ENCODE results near the gene TCF7.
A peak's percentile ranks its signal among the peaks of the same experiment; 100 is the strongest.

Gene TCF7

GRCh38 chr5:134114886-134115805, 665 bp downstream of the TCF7 start:
- DNase-seq: peak in 1 of 2 experiments; percentile 4

GRCh38 chr5:134115806-134116175, 1.3 kb downstream of the TCF7 start:
- DNase-seq: no peak

- DNase-seq: no peak
Measured at GRCh38 chr5:134116286-134116685, 1.8 kb downstream of the TCF7 start.

- DNase-seq: no peak
Measured at GRCh38 chr5:134116789-134117761, 2.6 kb downstream of the TCF7 start.

GRCh38 chr5:134118212-134118835, 3.8 kb downstream of the TCF7 start:
- DNase-seq: no peak

- no peak for DNase-seq
Measured at GRCh38 chr5:134119720-134120119, 5.2 kb downstream of the TCF7 start.

- no peak for DNase-seq
Measured at GRCh38 chr5:134120386-134121138, 6.1 kb downstream of the TCF7 start.

- DNase-seq: no peak
Measured at GRCh38 chr5:134122530-134122929, 8.0 kb downstream of the TCF7 start.

- no peak for DNase-seq
Measured at GRCh38 chr5:134123360-134123759, 8.9 kb downstream of the TCF7 start.

- no peak for DNase-seq
Measured at GRCh38 chr5:134124289-134125038, 10.0 kb downstream of the TCF7 start.

- DNase-seq: peak in 1 of 2 experiments; percentile 1
Measured at GRCh38 chr5:134125039-134126015, 10.8 kb downstream of the TCF7 start.

GRCh38 chr5:134127376-134127861, 12.9 kb downstream of the TCF7 start:
- no peak for DNase-seq

- DNase-seq: no peak
Measured at GRCh38 chr5:134127988-134128647, 13.6 kb downstream of the TCF7 start.

- no peak for DNase-seq
Measured at GRCh38 chr5:134128648-134128995, 14.1 kb downstream of the TCF7 start.

GRCh38 chr5:134129411-134130238, 15.1 kb downstream of the TCF7 start:
- no peak for DNase-seq

GRCh38 chr5:134130239-134130945, 15.9 kb downstream of the TCF7 start:
- no peak for DNase-seq

- no peak for DNase-seq
Measured at GRCh38 chr5:134131165-134131564, 16.7 kb downstream of the TCF7 start.
